ENCODE measurements around the gene RABGAP1L.
"Not testable (repeated sequence)": the region's sequence is repeated elsewhere in the genome, so short reads cannot be mapped to it uniquely, and the experiment has no call there.

Gene RABGAP1L

GRCh38 chr1:174569240-174569639 lies 409.9 kb downstream of the RABGAP1L start:
- no peak for TF ChIP-seq EZH2phosphoT487 (IDR thresholded peaks at IDR 0.05; ENCODE audit: low read depth)
- TF ChIP-seq CTCF (IDR thresholded peaks at IDR 0.05; ENCODE audit: low read depth, low read length) = no peak
- no peak overlapping the region for H3K4me2 ChIP-seq (ENCODE audit: low read length)
- no peak overlapping the region for H2AFZ ChIP-seq (ENCODE audit: low read depth, low read length)

DNA sequence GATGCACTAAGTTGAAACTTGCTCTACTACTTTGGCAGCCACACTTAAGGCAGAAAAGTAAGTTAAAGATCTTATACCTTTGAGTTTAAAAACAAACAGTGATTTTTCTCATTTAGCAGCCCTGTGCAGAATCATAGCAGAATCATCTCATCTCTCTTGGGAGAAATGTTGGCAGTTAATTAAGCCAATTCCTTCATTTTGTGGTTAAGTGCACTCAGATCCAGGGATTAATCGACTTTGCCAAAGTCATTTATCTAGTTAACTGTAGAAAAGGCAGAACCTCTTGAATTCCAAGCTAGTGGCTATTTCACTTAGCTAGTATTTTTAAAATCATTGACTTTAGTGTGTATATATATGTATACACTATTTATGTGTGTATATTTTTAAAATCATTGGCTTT lies 413.5 kb downstream of the RABGAP1L start:
- Histone ChIP-seq H3K9ac (ENCODE audit: low read length) (no peak overlapping the region), H3K27me3 (ENCODE audit: low read depth, low read length) (no peaks in the 10 kb centered on the region), H3K4me3 (ENCODE audit: low read length) (no peak overlapping the region), H3K4me2 (ENCODE audit: low read length) (no peak overlapping the region), H3K79me2 (ENCODE audit: low read length) (no peaks in the 10 kb centered on the region), H3K4me1 (ENCODE audit: low read length) (peaks cover 3% of the 10 kb centered on the region; the same call in 1 of the 2 replicates), H3K9me3 (ENCODE audit: insufficient read depth, low read length) (no peaks in the 10 kb centered on the region), H4K20me1 (ENCODE audit: insufficient read depth, low read length) (no peaks in the 10 kb centered on the region), H2AFZ (ENCODE audit: low read depth, low read length) (no peak overlapping the region), H3K36me3 (replicated peaks; ENCODE audit: low read depth, low read length) (no peaks in the 10 kb centered on the region), H3K27ac (ENCODE audit: low read length) (no peak overlapping the region)
- TF ChIP-seq EZH2phosphoT487 (IDR thresholded peaks at IDR 0.05; ENCODE audit: low read depth) = no peak
- TF ChIP-seq CTCF (IDR thresholded peaks at IDR 0.05; ENCODE audit: low read depth, low read length) = no peak

More at GRCh38 chr1:174569240-174569639, 409.9 kb downstream of the RABGAP1L start:
- Histone ChIP-seq H3K9ac (ENCODE audit: low read length) (no peak overlapping the region), H3K36me3 (replicated peaks; ENCODE audit: low read depth, low read length) (no peaks in the 10 kb centered on the region), H3K9me3 (ENCODE audit: insufficient read depth, low read length) (no peaks in the 10 kb centered on the region), H3K27ac (ENCODE audit: low read length) (no peak overlapping the region), H4K20me1 (ENCODE audit: insufficient read depth, low read length) (peaks cover 3% of the 10 kb centered on the region; the same call in 1 of the 2 replicates), H3K4me1 (ENCODE audit: low read length) (peaks cover 3% of the 10 kb centered on the region; the same call in 1 of the 2 replicates), H3K79me2 (ENCODE audit: low read length) (no peaks in the 10 kb centered on the region), H3K4me3 (ENCODE audit: low read length) (no peak overlapping the region), H3K27me3 (ENCODE audit: low read depth, low read length) (no peaks in the 10 kb centered on the region)

GRCh38 chr1:174576120-174576519 lies 416.8 kb downstream of the RABGAP1L start:
- not testable (repeated sequence) for H3K4me2 ChIP-seq (ENCODE audit: low read length); H2AFZ ChIP-seq (ENCODE audit: low read depth, low read length); H3K27me3 ChIP-seq (ENCODE audit: low read depth, low read length); H4K20me1 ChIP-seq (ENCODE audit: insufficient read depth, low read length); H3K4me1 ChIP-seq (ENCODE audit: low read length); H3K4me3 ChIP-seq (ENCODE audit: low read length); H3K79me2 ChIP-seq (ENCODE audit: low read length); H3K9ac ChIP-seq (ENCODE audit: low read length); H3K27ac ChIP-seq (ENCODE audit: low read length); H3K9me3 ChIP-seq (ENCODE audit: insufficient read depth, low read length); H3K36me3 ChIP-seq (replicated peaks; ENCODE audit: low read depth, low read length)

- Histone ChIP-seq H3K4me2 (ENCODE audit: low read length) (no peak overlapping the region), H3K79me2 (ENCODE audit: low read length) (no peaks in the 10 kb centered on the region), H3K4me1 (ENCODE audit: low read length) (no peaks in the 10 kb centered on the region), H3K27ac (ENCODE audit: low read length) (no peak overlapping the region), H3K9ac (ENCODE audit: low read length) (no peak overlapping the region), H3K36me3 (replicated peaks; ENCODE audit: low read depth, low read length) (no peaks in the 10 kb centered on the region), H4K20me1 (ENCODE audit: insufficient read depth, low read length) (no peaks in the 10 kb centered on the region), H2AFZ (ENCODE audit: low read depth, low read length) (no peak overlapping the region), H3K4me3 (ENCODE audit: low read length) (no peak overlapping the region), H3K9me3 (ENCODE audit: insufficient read depth, low read length) (no peaks in the 10 kb centered on the region), H3K27me3 (ENCODE audit: low read depth, low read length) (no peaks in the 10 kb centered on the region)
- TF ChIP-seq EZH2phosphoT487 (IDR thresholded peaks at IDR 0.05; ENCODE audit: low read depth) (no peak), CTCF (IDR thresholded peaks at IDR 0.05; ENCODE audit: low read depth, low read length) (no peak)
Measured at GRCh38 chr1:174577681-174578080, 418.4 kb downstream of the RABGAP1L start.

- H3K4me3 ChIP-seq (ENCODE audit: low read length) = no peak overlapping the region
- no peaks in the 10 kb centered on the region for H3K79me2 ChIP-seq (ENCODE audit: low read length)
Measured at GRCh38 chr1:174580801-174581200, 421.5 kb downstream of the RABGAP1L start.

More at GRCh38 chr1:174580801-174581200, 421.5 kb downstream of the RABGAP1L start:
- H3K9me3 ChIP-seq (ENCODE audit: insufficient read depth, low read length) = no peaks in the 10 kb centered on the region
- H3K4me2 ChIP-seq (ENCODE audit: low read length) = no peak overlapping the region
- TF ChIP-seq CTCF (IDR thresholded peaks at IDR 0.05; ENCODE audit: low read depth, low read length) (no peak), EZH2phosphoT487 (IDR thresholded peaks at IDR 0.05; ENCODE audit: low read depth) (no peak)
- no peak overlapping the region for H2AFZ ChIP-seq (ENCODE audit: low read depth, low read length)
- no peaks in the 10 kb centered on the region for H3K27me3 ChIP-seq (ENCODE audit: low read depth, low read length)
- no peaks in the 10 kb centered on the region for H3K4me1 ChIP-seq (ENCODE audit: low read length)
- H3K9ac ChIP-seq (ENCODE audit: low read length) = no peak overlapping the region
- no peaks in the 10 kb centered on the region for H4K20me1 ChIP-seq (ENCODE audit: insufficient read depth, low read length)
- no peaks in the 10 kb centered on the region for H3K36me3 ChIP-seq (replicated peaks; ENCODE audit: low read depth, low read length)
- H3K27ac ChIP-seq (ENCODE audit: low read length) = no peak overlapping the region
